Cardiac muscle cell (in vitro differentiated cells and primary cell): ENCODE data around the gene UBE2G1. TPM values are rescaled to one million over a fixed set of nuclear protein-coding genes. Genes with fewer than 3 reads are reported as not detected.
"Not testable (repeated sequence)": the region's sequence is repeated elsewhere in the genome, so short reads cannot be mapped to it uniquely, and the experiment has no call there.

Experiments
- DNase-seq, 2 donors: peaks; one replicate each; pipeline versions ENCODE4 v3.0.0 to v3.0.0-alpha.2; 2010 to 2017; ENCODE audit warnings: low read depth in 1 of 2, low spot score in 1 of 2
- H3K27ac ChIP-seq: fragments of 200-600 bp; sonication (generic); 2 replicates; pipeline ENCODE4 v1.5.1; 2016
- H3K27me3 ChIP-seq: fragments of 200-600 bp; sonication (generic); 2 replicates; pipeline ENCODE4 v1.6.0; 2016; ENCODE audit warnings: control low read depth
- H3K36me3 ChIP-seq: fragments of 200-600 bp; sonication (generic); 2 replicates; pipeline ENCODE4 v1.5.1; 2016; ENCODE audit warnings: control low read depth
- H3K4me1 ChIP-seq: fragments of 200-600 bp; sonication (generic); 2 replicates; pipeline ENCODE4 v1.8.1; 2017; ENCODE audit warnings: low read depth, mild to moderate bottlenecking, mixed run types
- H3K4me3 ChIP-seq: fragments of 200-600 bp; sonication (generic); 2 replicates; pipeline ENCODE4 v1.5.1; 2016; ENCODE audit warnings: mild to moderate bottlenecking
- H3K9me3 ChIP-seq: fragments of 200-600 bp; sonication (generic); 2 replicates; pipeline ENCODE4 v1.5.1; 2017; ENCODE audit warnings: low read depth, mild to moderate bottlenecking, control low read depth
- polyA plus RNA-seq: library from polyadenylated mRNA; unstranded; fragments of >200 nt; fragmentation: Nextera tagmentation; extraction: Ambion mirVana; gene quantifications from 2 replicates; pipeline ENCODE4 v1.2.1, GENCODE V29; 2016
- total RNA-seq: library from RNA; depleted of rRNA; stranded (reverse); fragments of >200 nt; gene quantifications from 2 replicates; pipeline ENCODE4 v1.2.3, GENCODE V29; 2016
- TF ChIP-seq, protein P1 (sequence below): IDR thresholded peaks from 2 replicates; pipeline ENCODE4 v1.5.1; 2012; ENCODE audit warnings: low read depth, mild to moderate bottlenecking, low read length

UBE2G1 gene
- total and polyA plus RNA-seq, 2 experiments from 2014 or later = 99.0 to 107 TPM

DNA sequence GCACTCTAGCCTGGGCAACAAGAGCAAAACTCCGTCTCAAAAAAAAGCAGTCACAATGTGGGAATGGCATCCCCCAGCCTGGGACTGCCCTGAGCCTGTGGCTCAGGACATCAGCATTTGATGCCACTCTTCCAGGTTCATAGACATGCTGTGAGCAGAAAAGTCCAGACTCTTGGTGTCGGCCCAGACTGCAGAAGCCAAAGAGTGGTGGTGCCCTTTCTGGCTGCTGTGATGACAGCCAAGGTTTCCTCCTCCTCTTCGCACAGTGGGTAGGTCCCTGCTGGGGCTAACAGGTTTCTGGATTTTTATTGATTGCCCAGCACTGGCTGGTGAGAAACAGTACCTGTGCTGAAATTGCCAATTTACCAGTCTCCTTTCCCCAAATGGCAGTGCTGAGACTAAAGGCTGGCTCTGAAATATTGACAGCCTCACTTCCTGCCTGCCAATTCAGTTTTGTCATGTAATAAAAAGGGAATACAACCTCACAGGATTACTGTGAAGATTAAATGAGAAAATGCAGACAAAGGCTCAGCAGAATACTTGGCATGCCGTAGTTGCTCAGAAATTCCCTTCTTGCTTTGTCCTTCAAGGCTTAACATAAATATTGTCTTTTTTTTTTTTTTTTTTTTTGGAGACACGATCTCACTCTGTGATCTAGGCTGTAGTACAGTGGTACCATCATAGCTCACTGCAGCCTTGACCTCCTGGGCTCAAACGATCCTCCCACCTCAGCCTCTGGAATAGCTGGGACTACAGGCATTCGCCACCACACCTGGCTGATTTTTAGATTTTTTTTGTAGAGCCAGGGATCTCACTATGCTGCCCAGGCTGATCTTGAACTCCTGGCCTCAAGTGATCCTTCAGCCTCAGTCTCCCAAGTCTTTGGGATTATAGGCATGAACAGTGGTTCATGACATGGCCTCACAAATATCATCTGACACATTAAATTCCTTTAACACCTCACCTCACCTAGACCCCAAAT lies 15.5 kb upstream of the UBE2G1 start:
- H3K27me3 ChIP-seq = no peaks in the 10 kb centered on the region
- H3K4me3 ChIP-seq = no peak overlapping the region
- TF ChIP-seq, protein P1, sequence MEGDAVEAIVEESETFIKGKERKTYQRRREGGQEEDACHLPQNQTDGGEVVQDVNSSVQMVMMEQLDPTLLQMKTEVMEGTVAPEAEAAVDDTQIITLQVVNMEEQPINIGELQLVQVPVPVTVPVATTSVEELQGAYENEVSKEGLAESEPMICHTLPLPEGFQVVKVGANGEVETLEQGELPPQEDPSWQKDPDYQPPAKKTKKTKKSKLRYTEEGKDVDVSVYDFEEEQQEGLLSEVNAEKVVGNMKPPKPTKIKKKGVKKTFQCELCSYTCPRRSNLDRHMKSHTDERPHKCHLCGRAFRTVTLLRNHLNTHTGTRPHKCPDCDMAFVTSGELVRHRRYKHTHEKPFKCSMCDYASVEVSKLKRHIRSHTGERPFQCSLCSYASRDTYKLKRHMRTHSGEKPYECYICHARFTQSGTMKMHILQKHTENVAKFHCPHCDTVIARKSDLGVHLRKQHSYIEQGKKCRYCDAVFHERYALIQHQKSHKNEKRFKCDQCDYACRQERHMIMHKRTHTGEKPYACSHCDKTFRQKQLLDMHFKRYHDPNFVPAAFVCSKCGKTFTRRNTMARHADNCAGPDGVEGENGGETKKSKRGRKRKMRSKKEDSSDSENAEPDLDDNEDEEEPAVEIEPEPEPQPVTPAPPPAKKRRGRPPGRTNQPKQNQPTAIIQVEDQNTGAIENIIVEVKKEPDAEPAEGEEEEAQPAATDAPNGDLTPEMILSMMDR = no peak
- H3K9me3 ChIP-seq = no peaks in the 10 kb centered on the region
- no peaks in the 10 kb centered on the region for H3K36me3 ChIP-seq
- H3K27ac ChIP-seq = no peak overlapping the region
- DNase-seq = no peak
- H3K4me1 ChIP-seq = no peaks in the 10 kb centered on the region

- Histone ChIP-seq H3K27ac (no peak overlapping the region), H3K4me1 (peaks cover 6% of the 10 kb centered on the region), H3K27me3 (no peaks in the 10 kb centered on the region), H3K4me3 (no peak overlapping the region), H3K9me3 (no peaks in the 10 kb centered on the region), H3K36me3 (no peaks in the 10 kb centered on the region)
- TF ChIP-seq, protein P1 = no peak
- DNase-seq = no peak
These were observed 12.2 kb upstream of the UBE2G1 start for GRCh38 chr17:4378626-4379025.

GRCh38 chr17:4377247-4377646 lies 10.8 kb upstream of the UBE2G1 start:
- not testable (repeated sequence) for H3K36me3 ChIP-seq, H3K4me3 ChIP-seq, H3K4me1 ChIP-seq, H3K27me3 ChIP-seq, H3K27ac ChIP-seq, DNase-seq, H3K9me3 ChIP-seq

DNA sequence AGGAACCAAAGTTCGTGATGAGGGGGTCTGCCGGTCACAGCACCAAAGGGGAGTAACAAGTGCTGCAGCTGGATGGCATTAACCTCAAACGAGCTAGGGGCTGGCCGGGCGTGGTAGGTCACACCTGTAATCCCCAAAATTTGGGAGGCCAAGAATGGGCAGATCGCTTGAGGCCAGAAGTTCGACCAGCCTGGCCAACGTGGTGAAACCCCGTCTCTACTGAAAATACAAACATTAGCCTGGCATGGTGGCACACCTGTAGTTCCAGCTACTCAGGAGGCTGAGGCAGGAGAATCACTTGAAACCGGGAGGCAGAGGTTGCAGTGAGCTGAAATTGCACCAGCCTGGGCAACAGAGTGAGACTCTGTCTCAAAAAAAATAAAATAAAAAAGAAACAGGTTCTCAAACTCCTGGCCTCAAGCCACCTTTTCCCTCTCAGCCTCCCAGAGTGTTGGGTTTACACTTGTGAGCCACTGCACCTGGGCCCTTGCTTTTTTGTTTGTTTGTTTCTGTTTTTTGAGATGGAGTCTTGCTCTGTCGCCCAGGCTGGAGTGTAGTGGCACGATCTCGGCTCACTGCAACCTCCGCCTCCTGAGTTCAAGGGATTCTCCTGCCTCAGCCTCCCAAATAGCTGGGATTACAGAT lies 9.4 kb upstream of the UBE2G1 start:
- DNase-seq, H3K27me3 ChIP-seq, H3K9me3 ChIP-seq, H3K27ac ChIP-seq, H3K36me3 ChIP-seq, H3K4me3 ChIP-seq, H3K4me1 ChIP-seq: not testable (repeated sequence)

GRCh38 chr17:4375039-4375748 lies 8.7 kb upstream of the UBE2G1 start:
- TF ChIP-seq, protein P1 = no peak
- DNase-seq = no peak
- H3K9me3 ChIP-seq = no peaks in the 10 kb centered on the region
- H3K36me3 ChIP-seq = no peaks in the 10 kb centered on the region
- H3K27me3 ChIP-seq = no peaks in the 10 kb centered on the region
- peaks cover 6% of the 10 kb centered on the region for H3K4me1 ChIP-seq
- H3K4me3 ChIP-seq = no peak overlapping the region
- no peak overlapping the region for H3K27ac ChIP-seq

DNA sequence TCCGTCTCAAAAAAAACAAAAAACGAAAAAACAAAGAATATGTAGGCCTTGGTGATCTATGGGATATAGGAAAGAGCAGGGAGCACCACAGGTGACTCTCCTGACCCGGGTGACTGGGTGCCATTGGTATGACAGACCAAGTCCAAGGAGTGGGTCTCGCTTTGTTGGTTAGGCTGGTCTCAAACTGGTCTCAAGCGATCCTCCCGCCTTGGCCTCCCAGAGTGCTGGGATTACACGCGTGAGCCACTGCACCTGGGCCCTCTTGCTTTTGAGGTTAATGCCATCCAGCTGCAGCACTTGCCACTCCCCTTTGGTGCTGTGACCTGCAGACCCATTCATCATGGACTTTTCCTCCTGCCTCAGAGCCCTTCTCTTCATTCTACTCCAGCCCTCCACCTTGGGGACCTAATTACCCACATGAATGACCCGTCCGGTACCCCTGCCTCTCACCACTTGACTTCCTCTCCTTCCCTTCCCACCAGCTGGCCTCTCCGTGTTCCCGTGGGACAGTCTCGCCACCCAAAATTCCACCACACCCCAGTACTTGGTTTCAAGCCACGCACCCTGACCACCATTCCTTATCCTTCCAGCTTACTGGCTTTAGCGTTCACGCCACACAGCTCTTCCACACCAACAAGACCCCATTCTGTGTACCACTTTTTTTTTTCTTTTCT lies 3.2 kb upstream of the UBE2G1 start:
- no peak overlapping the region for H3K4me3 ChIP-seq
- H3K36me3 ChIP-seq = no peaks in the 10 kb centered on the region
- TF ChIP-seq, protein P1 = no peak
- no peak for DNase-seq
- no peak overlapping the region for H3K27ac ChIP-seq
- H3K27me3 ChIP-seq = no peaks in the 10 kb centered on the region
- H3K4me1 ChIP-seq = peaks cover 3% of the 10 kb centered on the region
- H3K9me3 ChIP-seq = no peaks in the 10 kb centered on the region
